HepG2 (cell line): Measurements from ENCODE around the gene MSANTD2. TPM values are rescaled to one million over a fixed set of nuclear protein-coding genes. Genes with fewer than 3 reads are reported as not detected.

Experiments
- ATAC-seq: fragments of 200-7000 bp; cut with Tn5 transposase; 3 replicates; pipeline ENCODE4 v1.9.1; 2020; ENCODE audit warnings: mild to moderate bottlenecking, moderate library complexity
- BruUV-seq: library from RNA; stranded (reverse); fragments of 400-500 nt; replicated peaks from 2 replicates; lab custom pipeline; 2021; lab: Mats Ljungman, UMichigan
- CTCF ChIA-PET: fragments of 300-600 bp; formaldehyde crosslinking; extraction: SDS; loops from one replicate; lab custom pipeline; 2021; ENCODE audit warnings: low total read pairs, inconsistent platforms, low intra/inter-chr PET ratio; lab: Yijun Ruan, JAX
- POLR2A ChIA-PET: fragments of 350-600 bp; sonication (Branson Sonifier 250); formaldehyde crosslinking; loops from one replicate; lab custom pipeline; 2020; ENCODE audit warnings: antibody characterized with exemption, inconsistent platforms; lab: Yijun Ruan, JAX
- DNase-seq: peaks from one replicate; pipeline ENCODE4 v3.0.0-alpha.2; 2015; ENCODE audit warnings: low spot score
- FAIRE-seq: peaks from 3 replicates; lab custom pipeline; 2011; peaks lifted over from hg19 to GRCh38; lab: Jason Lieb, UNC
- H2AFZ ChIP-seq: one replicate; pipeline ENCODE4 v1.6.1; 2011; ENCODE audit warnings: low read length, inconsistent platforms
- H3K27ac ChIP-seq: fragments of 300-600 bp; 3 replicates; pipeline ENCODE4 v1.8.0; 2011; ENCODE audit warnings: mixed run types, mild to moderate bottlenecking, mixed read lengths, low read length, inconsistent platforms; ENCODE audit not compliant: insufficient read depth; ENCODE audit errors: extremely low read length
- H3K27me3 ChIP-seq, 2 experiments: fragments of 200-600 bp in 1 of 2; 2 replicates in 1 of 2; 3 replicates in 1 of 2; pipeline versions ENCODE4 v1.6.0 to v1.8.0; 2011; ENCODE audit warnings: low read length in 2 of 2, mild to moderate bottlenecking in 2 of 2, moderate library complexity in 2 of 2, inconsistent platforms in 1 of 2; ENCODE audit not compliant: insufficient read depth in 2 of 2, control insufficient read depth in 1 of 2
- H3K36me3 ChIP-seq, 2 experiments: fragments of 200-600 bp in 1 of 2; replicated peaks in 1 of 2; 2 replicates in 1 of 2; 3 replicates in 1 of 2; pipeline versions ENCODE4 v1.5.1 to v1.8.0; 2011; ENCODE audit warnings: low read length in 2 of 2, inconsistent platforms in 1 of 2; ENCODE audit not compliant: insufficient read depth in 2 of 2, control insufficient read depth in 1 of 2
- H3K4me1 ChIP-seq: 2 replicates; pipeline ENCODE4 v1.5.1; 2012; ENCODE audit warnings: low read length, inconsistent platforms; ENCODE audit not compliant: insufficient read depth
- H3K4me2 ChIP-seq: 2 replicates; pipeline ENCODE4 v1.6.0; 2011; ENCODE audit warnings: low read depth, low read length, inconsistent platforms
- H3K4me3 ChIP-seq, 3 experiments: fragments of 200-600 bp in 1 of 3; sonication (generic), shearing (Covaris generic) in 1 of 3; replicated peaks in 1 of 3; 2 replicates each; pipeline ENCODE4 v1.5.1; 2011 to 2016; ENCODE audit warnings: low read length in 3 of 3, inconsistent platforms in 2 of 3, low read depth in 2 of 3, mild to moderate bottlenecking in 2 of 3, control low read depth in 1 of 3, mixed read lengths in 1 of 3; ENCODE audit not compliant: insufficient read depth in 1 of 3
- H3K79me2 ChIP-seq: one replicate; pipeline ENCODE4 v1.6.1; 2011; ENCODE audit warnings: low read length, inconsistent platforms; ENCODE audit not compliant: insufficient read depth
- H3K9ac ChIP-seq: 2 replicates; pipeline ENCODE4 v1.6.0; 2011; ENCODE audit warnings: mild to moderate bottlenecking, low read depth, low read length, inconsistent platforms; ENCODE audit not compliant: insufficient read depth
- H3K9me3 ChIP-seq: 2 replicates; pipeline ENCODE4 v1.5.1; 2012; ENCODE audit warnings: mild to moderate bottlenecking, low read length
- H4K20me1 ChIP-seq: 2 replicates; pipeline ENCODE4 v1.6.0; 2011; ENCODE audit warnings: inconsistent platforms, mild to moderate bottlenecking, low read length, moderate library complexity; ENCODE audit not compliant: insufficient read depth
- CTCF ChIP-seq: sonication (generic); formaldehyde crosslinking; IDR thresholded peaks from 2 replicates; pipeline ENCODE4 v1.5.0; 2020; ENCODE audit warnings: mild to moderate bottlenecking, missing genetic modification reagents, moderate library complexity
- NRL ChIP-seq: sonication (generic); formaldehyde crosslinking; IDR thresholded peaks from 2 replicates; pipeline ENCODE4 v1.5.0; 2020; ENCODE audit warnings: missing genetic modification reagents, mild to moderate bottlenecking, moderate library complexity, borderline replicate concordance
- REL ChIP-seq: sonication (generic); formaldehyde crosslinking; conservative IDR thresholded peaks from 2 replicates; pipeline ENCODE4 v1.8.0; 2022; ENCODE audit warnings: mild to moderate bottlenecking, missing genetic modification reagents, moderate library complexity
- SRY ChIP-seq: sonication (generic); formaldehyde crosslinking; IDR thresholded peaks from 2 replicates; pipeline ENCODE4 v1.8.0; 2022; ENCODE audit warnings: mild to moderate bottlenecking, missing genetic modification reagents
- ZBTB38 ChIP-seq: sonication (generic); formaldehyde crosslinking; IDR thresholded peaks from 2 replicates; pipeline ENCODE4 v1.5.1; 2020; ENCODE audit warnings: mild to moderate bottlenecking, missing genetic modification reagents
- ZNF75D ChIP-seq: sonication (generic); formaldehyde crosslinking; IDR thresholded peaks from 2 replicates; pipeline ENCODE4 v1.8.1; 2023; ENCODE audit warnings: missing genetic modification reagents, mild to moderate bottlenecking, borderline replicate concordance
- WGBS: methylation state at CpG from one replicate; pipeline ENCODE4 v1.1.6; 2017; ENCODE audit warnings: low lambda C conversion rate; 5-methylcytosine and 5-hydroxymethylcytosine counted together
- in situ Hi-C: cut with HindIII; loops from 2 replicates; pipeline ENCODE4 v1.10.0; 2017; ENCODE audit warnings: low pct_unique_long_range_greater_than_20kb; ENCODE audit not compliant: extremely low pct_ligation_motif_present
- intact Hi-C: fragments of 100-400 bp; cut with micrococcal nuclease; formaldehyde crosslinking; loops from one replicate; pipeline ENCODE4 v1.10.0; 2022; ENCODE audit not compliant: unreplicated experiment
- polyA plus RNA-seq, 8 experiments: library from polyadenylated mRNA; depleted of rRNA in 3 of 8; stranded (reverse) in 7 of 8; unstranded in 1 of 8; fragments of >200 nt; fragmentation: Illumina TruSeq in 4 of 8; extraction: Trizol in 4 of 8; gene quantifications; 2 replicates each; pipeline versions ENCODE4 v1.2.1 to v1.2.3, GENCODE V29; 2011 to 2016; ENCODE audit warnings: low read depth in 4 of 8, missing spikeins in 1 of 8, mixed read lengths in 1 of 8; ENCODE audit not compliant: insufficient read depth in 1 of 8
- total RNA-seq, 5 experiments: library from RNA; depleted of rRNA; stranded (reverse); fragments of >200 nt; fragmentation: Illumina TruSeq; extraction: Trizol; gene quantifications; 2 replicates each; pipeline ENCODE4 v1.2.3, GENCODE V29; 2016; ENCODE audit warnings: low read depth in 1 of 5
- TF ChIP-seq, protein P1 (sequence below): sonication (generic); formaldehyde crosslinking; IDR thresholded peaks from 2 replicates; pipeline ENCODE4 v1.4.0; 2020; ENCODE audit warnings: missing genetic modification reagents, mild to moderate bottlenecking, borderline replicate concordance

MSANTD2 gene
- total and polyA plus RNA-seq, 2 of the 13 experiments (the other 11 are each of a cell fraction or from before 2014, with no cell fraction given) = 8.7 to 10.1 TPM

- TF ChIP-seq, protein P1, sequence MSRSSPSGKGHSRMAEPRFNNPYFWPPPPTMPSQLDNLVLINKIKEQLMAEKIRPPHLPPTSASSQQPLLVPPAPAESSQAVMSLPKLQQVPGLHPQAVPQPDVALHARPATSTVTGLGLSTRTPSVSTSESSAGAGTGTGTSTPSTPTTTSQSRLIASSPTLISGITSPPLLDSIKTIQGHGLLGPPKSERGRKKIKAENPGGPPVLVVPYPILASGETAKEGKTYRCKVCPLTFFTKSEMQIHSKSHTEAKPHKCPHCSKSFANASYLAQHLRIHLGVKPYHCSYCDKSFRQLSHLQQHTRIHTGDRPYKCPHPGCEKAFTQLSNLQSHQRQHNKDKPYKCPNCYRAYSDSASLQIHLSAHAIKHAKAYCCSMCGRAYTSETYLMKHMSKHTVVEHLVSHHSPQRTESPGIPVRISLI = peak; percentile 53; the same call in 1 of the 2 replicates
- TF ChIP-seq SRY (CRISPR knock-in tag) = no peak
- TF ChIP-seq CTCF (CRISPR knock-in tag) = peak; percentile 61
- no peak for TF ChIP-seq NRL
Measured at GRCh38 chr11:124793466-124794278, 6.5 kb downstream of the MSANTD2 start (continued).

- H3K36me3 ChIP-seq = no peaks in the 10 kb centered on the region
- ATAC-seq (no peak), DNase-seq (no peak), FAIRE-seq (no peak)
- H2AFZ ChIP-seq = no peak overlapping the region
- H3K4me1 ChIP-seq = peaks cover 18% of the 10 kb centered on the region
- H3K4me3 ChIP-seq = no peak overlapping the region
- CTCF ChIA-PET = interaction anchor here (3.1 kb wide), 1 partner anchor 122 kb away, joined by 24 read pairs; no protein-coding TSS in a partner anchor
- H3K4me2 ChIP-seq = no peak overlapping the region
- WGBS = 97% methylated on average over 4 of the region's 4 CpGs
- TF ChIP-seq ZBTB38 = no peak
- no peak for TF ChIP-seq REL (CRISPR knock-in tag)
- no peak for TF ChIP-seq ZNF75D (CRISPR knock-in tag)
- H3K27ac ChIP-seq = no peak overlapping the region
- H3K9me3 ChIP-seq = no peaks in the 10 kb centered on the region
- peaks cover 28% of the 10 kb centered on the region; the same call in 1 of the 2 replicates for H4K20me1 ChIP-seq
- no peak overlapping the region for H3K9ac ChIP-seq
- BruUV-seq = no TSS peak
- intact Hi-C loops = loop anchor here (10.0 kb wide), 1 partner anchor 47 kb away; no protein-coding TSS in a partner anchor
- in situ Hi-C loops = no loop called here
- no peaks in the 10 kb centered on the region for H3K27me3 ChIP-seq
- POLR2A ChIA-PET = no interaction called here
- peaks cover 86% of the 10 kb centered on the region for H3K79me2 ChIP-seq
Measured at GRCh38 chr11:124791626-124792341, 8.4 kb downstream of the MSANTD2 start.
